ENCODE data around the gene GNA12.

Gene GNA12

GRCh38 chr7:2716488-2716887, 127.6 kb downstream of the GNA12 start:
- Histone ChIP-seq H3K9me3 (no peaks in the 10 kb centered on the region), H3K4me3 (ENCODE audit: low read depth, low read length) (no peak overlapping the region), H3K27me3 (no peaks in the 10 kb centered on the region), H3K36me3 (peaks cover 3% of the 10 kb centered on the region; the same call in 1 of the 2 replicates), H3K4me1 (peaks cover 25% of the 10 kb centered on the region)
- no peak for DNase-seq
- TF ChIP-seq CTCF (IDR thresholded peaks at IDR 0.05; ENCODE audit: low read depth, low read length), result no peak

GRCh38 chr7:2715341-2716231, 128.5 kb downstream of the GNA12 start:
- no peak for TF ChIP-seq CTCF (IDR thresholded peaks at IDR 0.05; ENCODE audit: low read depth, low read length)
- H3K27me3 ChIP-seq, result no peaks in the 10 kb centered on the region
- peaks cover 22% of the 10 kb centered on the region for H3K4me1 ChIP-seq
- DNase-seq, result no peak
- H3K4me3 ChIP-seq (ENCODE audit: low read depth, low read length), result no peak overlapping the region
- H3K36me3 ChIP-seq, result peaks cover 3% of the 10 kb centered on the region; the same call in 1 of the 2 replicates
- no peaks in the 10 kb centered on the region for H3K9me3 ChIP-seq

DNA sequence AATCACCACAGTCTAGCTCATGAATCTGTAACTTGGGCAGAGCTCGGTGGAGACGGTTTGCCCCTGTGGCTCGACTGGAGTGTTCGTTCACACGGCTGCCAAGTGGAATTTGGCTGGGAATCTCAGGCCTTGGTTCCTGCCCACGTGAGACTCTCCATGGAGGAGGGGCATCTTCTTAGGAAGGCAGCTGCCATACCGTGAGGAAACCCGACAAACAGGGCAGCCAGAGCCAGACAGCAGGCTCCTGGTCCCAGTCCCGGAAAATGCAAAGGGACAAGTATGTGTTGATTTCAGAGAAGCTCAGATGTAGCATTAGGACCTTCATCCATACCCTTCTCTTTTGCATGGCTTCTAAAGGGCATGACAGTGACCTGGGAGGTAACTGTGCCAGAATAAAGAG, 129.5 kb downstream of the GNA12 start:
- no peaks in the 10 kb centered on the region for H3K9me3 ChIP-seq
- no peak for DNase-seq
- H3K27me3 ChIP-seq, result no peaks in the 10 kb centered on the region
- H3K4me3 ChIP-seq (ENCODE audit: low read depth, low read length), result no peak overlapping the region
- H3K36me3 ChIP-seq, result peaks cover 3% of the 10 kb centered on the region; the same call in 1 of the 2 replicates
- no peak for TF ChIP-seq CTCF (IDR thresholded peaks at IDR 0.05; ENCODE audit: low read depth, low read length)
- peaks cover 22% of the 10 kb centered on the region for H3K4me1 ChIP-seq

GRCh38 chr7:2713978-2714377, 130.1 kb downstream of the GNA12 start:
- no peak for DNase-seq
- H3K36me3 ChIP-seq, result peaks cover 3% of the 10 kb centered on the region; the same call in 1 of the 2 replicates
- H3K4me3 ChIP-seq (ENCODE audit: low read depth, low read length), result no peak overlapping the region
- peaks cover 22% of the 10 kb centered on the region for H3K4me1 ChIP-seq
- no peaks in the 10 kb centered on the region for H3K9me3 ChIP-seq
- H3K27me3 ChIP-seq, result no peaks in the 10 kb centered on the region
- no peak for TF ChIP-seq CTCF (IDR thresholded peaks at IDR 0.05; ENCODE audit: low read depth, low read length)

GRCh38 chr7:2713370-2713769, 130.7 kb downstream of the GNA12 start:
- Histone ChIP-seq H3K9me3 (no peaks in the 10 kb centered on the region), H3K4me3 (ENCODE audit: low read depth, low read length) (no peak overlapping the region), H3K4me1 (peaks cover 22% of the 10 kb centered on the region), H3K36me3 (peaks cover 2% of the 10 kb centered on the region; the same call in 1 of the 2 replicates), H3K27me3 (no peaks in the 10 kb centered on the region)
- TF ChIP-seq CTCF (IDR thresholded peaks at IDR 0.05; ENCODE audit: low read depth, low read length), result peak; percentile 38
- DNase-seq, result no peak

Data from BE2C (cell line).